GM12878 (cell line): Measurements from ENCODE around the gene NAALADL2. TPM values are rescaled to one million over a fixed set of nuclear protein-coding genes. Genes with fewer than 3 reads are reported as not detected.

ENCODE experiments used
- ATAC-seq: fragments of 200-7000 bp; cut with Tn5 transposase; 3 replicates; pipeline ENCODE4 v1.9.1; 2020; ENCODE audit warnings: mild to moderate bottlenecking, moderate library complexity
- BruUV-seq: library from RNA; stranded (reverse); fragments of 400-500 nt; replicated peaks from 2 replicates; lab custom pipeline; 2021; lab: Mats Ljungman, UMichigan
- CTCF ChIA-PET: fragments of 300-600 bp; sonication (Branson Sonifier 250); formaldehyde crosslinking; extraction: SDS; loops from one replicate; lab custom pipeline; 2021; ENCODE audit warnings: inconsistent platforms; lab: Yijun Ruan, JAX
- POLR2A ChIA-PET: fragments of 350-600 bp; formaldehyde crosslinking; extraction: SDS; loops from one replicate; lab custom pipeline; 2021; ENCODE audit warnings: inconsistent platforms; lab: Charles Lee
- RAD21 ChIA-PET: fragments of 300-600 bp; sonication (Branson Sonifier 250); formaldehyde crosslinking; loops from one replicate; lab custom pipeline; 2023; ENCODE audit warnings: antibody characterized with exemption; ENCODE audit not compliant: unreplicated experiment; lab: Charles Lee
- SMC1A ChIA-PET: fragments of 300-600 bp; sonication (Branson Sonifier 250); formaldehyde crosslinking; loops from one replicate; lab custom pipeline; 2023; ENCODE audit not compliant: unreplicated experiment, uncharacterized antibody; lab: Charles Lee
- DNase-seq: peaks from one replicate; pipeline ENCODE4 v3.0.0-alpha.2; 2011; ENCODE audit warnings: low read depth, low spot score
- FAIRE-seq: peaks from 3 replicates; lab custom pipeline; 2011; peaks lifted over from hg19 to GRCh38; lab: Jason Lieb, UNC
- H2AFZ ChIP-seq: 2 replicates; pipeline ENCODE4 v1.6.0; 2011; ENCODE audit warnings: low read depth, low read length, control low read depth; ENCODE audit not compliant: control insufficient read depth
- H3K27ac ChIP-seq: 2 replicates; pipeline ENCODE4 v1.5.1; 2011; ENCODE audit warnings: control low read depth; ENCODE audit not compliant: control insufficient read depth, insufficient read depth
- H3K27me3 ChIP-seq, 2 experiments: replicated peaks in 1 of 2; 2 replicates each; pipeline versions ENCODE4 v1.6.0 to v1.6.1; 2011; ENCODE audit warnings: low read length in 1 of 2; ENCODE audit not compliant: control insufficient read depth in 2 of 2, insufficient read depth in 2 of 2
- H3K36me3 ChIP-seq, 2 experiments: 2 replicates each; pipeline ENCODE4 v1.5.1; 2011; ENCODE audit warnings: low read length in 1 of 2; ENCODE audit not compliant: control insufficient read depth in 2 of 2, insufficient read depth in 2 of 2
- H3K4me1 ChIP-seq: 2 replicates; pipeline ENCODE4 v1.6.1; 2011; ENCODE audit warnings: mild to moderate bottlenecking, low read length, moderate library complexity, mixed read lengths; ENCODE audit not compliant: control insufficient read depth, insufficient read depth
- H3K4me2 ChIP-seq: 2 replicates; pipeline ENCODE4 v1.6.0; 2011; ENCODE audit warnings: control low read depth; ENCODE audit not compliant: control insufficient read depth, insufficient read depth
- H3K4me3 ChIP-seq: fragments of 200-600 bp; sonication (generic); 2 replicates; pipeline ENCODE4 v1.5.1; 2016
- H3K79me2 ChIP-seq: 2 replicates; pipeline ENCODE4 v1.6.0; 2011; ENCODE audit warnings: low read length; ENCODE audit not compliant: control insufficient read depth, insufficient read depth
- H3K9ac ChIP-seq: 2 replicates; pipeline ENCODE4 v1.8.0; 2011; ENCODE audit warnings: low read length, control low read depth, mixed read lengths; ENCODE audit not compliant: control insufficient read depth, insufficient read depth
- H3K9me3 ChIP-seq: replicated peaks from 3 replicates; pipeline ENCODE4 v1.5.1; 2011; ENCODE audit warnings: mild to moderate bottlenecking, low read length; ENCODE audit not compliant: control insufficient read depth, insufficient read depth
- H4K20me1 ChIP-seq: 2 replicates; pipeline ENCODE4 v1.6.0; 2011; ENCODE audit not compliant: control insufficient read depth, insufficient read depth
- CBFB ChIP-seq: IDR thresholded peaks from 2 replicates; pipeline ENCODE4 v1.6.1; 2016; ENCODE audit warnings: antibody characterized with exemption, low read depth
- CREB1 ChIP-seq: IDR thresholded peaks from 2 replicates; pipeline ENCODE4 v1.6.1; 2012; ENCODE audit warnings: low read depth, mild to moderate bottlenecking, inconsistent platforms
- CTCF ChIP-seq, 3 experiments: IDR thresholded peaks in 2 of 3; conservative IDR thresholded peaks in 1 of 3; 2 replicates each; pipeline ENCODE4 v1.5.1; 2011; ENCODE audit warnings: low read depth in 3 of 3, low read length in 3 of 3, mild to moderate bottlenecking in 3 of 3, control low read depth in 2 of 3, moderate library complexity in 2 of 3, inconsistent platforms in 1 of 3, mixed read lengths in 1 of 3; ENCODE audit not compliant: control insufficient read depth in 2 of 3, insufficient read depth in 1 of 3; ENCODE audit errors: extremely low read depth in 1 of 3
- FOXM1 ChIP-seq: IDR thresholded peaks from 2 replicates; pipeline ENCODE4 v1.6.1; 2012; ENCODE audit warnings: low read depth, mild to moderate bottlenecking, inconsistent platforms, low read length, moderate library complexity
- MAX ChIP-seq: IDR thresholded peaks from 2 replicates; pipeline ENCODE4 v1.6.1; 2012; ENCODE audit warnings: low read depth, low read length, improper control_type of control experiment
- MLLT1 ChIP-seq: fragments of 450-650 bp; IDR thresholded peaks from 2 replicates; pipeline ENCODE4 v1.6.1; 2016; ENCODE audit warnings: mild to moderate bottlenecking
- PAX8 ChIP-seq: fragments of 450-650 bp; IDR thresholded peaks from 2 replicates; pipeline ENCODE4 v1.6.1; 2017; ENCODE audit warnings: mild to moderate bottlenecking, moderate library complexity
- RELB ChIP-seq: fragments of 450-650 bp; IDR thresholded peaks from 2 replicates; pipeline ENCODE4 v1.6.1; 2017; ENCODE audit warnings: low read depth, mild to moderate bottlenecking, moderate library complexity
- SMAD1 ChIP-seq: fragments of 450-650 bp; IDR thresholded peaks from 2 replicates; pipeline ENCODE4 v1.6.1; 2018; ENCODE audit warnings: mild to moderate bottlenecking, low read depth; ENCODE audit not compliant: partially characterized antibody
- SUZ12 ChIP-seq: fragments of 200-600 bp; sonication (generic); IDR thresholded peaks from one replicate; pipeline ENCODE4 v1.6.1; 2018; ENCODE audit warnings: antibody characterized with exemption, mild to moderate bottlenecking; ENCODE audit not compliant: unreplicated experiment
- WGBS: methylation state at CpG from one replicate; pipeline ENCODE4 v1.1.6; 2016; ENCODE audit warnings: low lambda C conversion rate; ENCODE audit not compliant: insufficient replicate concordance, insufficient coverage; ENCODE audit errors: missing lambda C conversion rate; 5-methylcytosine and 5-hydroxymethylcytosine counted together
- in situ Hi-C: fragments of 300-500 bp; cut with MboI; formaldehyde crosslinking; loops from 9 replicates; pipeline ENCODE4 v1.14.3; 2018; ENCODE audit warnings: mixed read lengths
- intact Hi-C: fragments of 100-400 bp; cut with micrococcal nuclease; formaldehyde crosslinking; loops from one replicate; pipeline ENCODE4 v1.14.2; 2022; ENCODE audit not compliant: unreplicated experiment
- polyA plus RNA-seq, 11 experiments: library from polyadenylated mRNA; depleted of rRNA in 4 of 11; unstranded in 6 of 11; stranded (reverse) in 5 of 11; fragments of >200 nt; fragmentation: Nextera tagmentation in 4 of 11; fragmentation: Illumina TruSeq in 1 of 11; extraction: Ambion mirVana in 4 of 11; extraction: Trizol in 1 of 11; gene quantifications; 1 replicate in 1 of 11; 2 replicates in 10 of 11; pipeline versions ENCODE4 v1.2.1 to v1.2.3, GENCODE V29; 2011 to 2016; ENCODE audit warnings: inconsistent platforms in 2 of 11, missing spikeins in 2 of 11, low read depth in 1 of 11
- total RNA-seq, 4 experiments: library from RNA; depleted of rRNA in 3 of 4; stranded (reverse); fragments of >200 nt in 3 of 4; fragmentation: Illumina TruSeq in 1 of 4; extraction: Trizol in 1 of 4; gene quantifications; 2 replicates each; pipeline versions ENCODE4 v1.2.1 to v1.2.3, GENCODE V29; 2013 to 2021
- TF ChIP-seq, protein P1 (sequence below): fragments of 150-350 bp; IDR thresholded peaks from 2 replicates; pipeline ENCODE4 v1.6.1; 2014; ENCODE audit warnings: mild to moderate bottlenecking, low read depth, low read length
- TF ChIP-seq, protein P2 (sequence below): fragments of 450-650 bp; IDR thresholded peaks from 2 replicates; pipeline ENCODE4 v1.6.1; 2017; ENCODE audit warnings: mild to moderate bottlenecking, moderate library complexity

NAALADL2 gene
- total and polyA plus RNA-seq, 10 of the 15 experiments (the other 5 are each of a cell fraction or from before 2014, with no cell fraction given), result 0.06 to 10.8 (median 0.46) TPM

DNA sequence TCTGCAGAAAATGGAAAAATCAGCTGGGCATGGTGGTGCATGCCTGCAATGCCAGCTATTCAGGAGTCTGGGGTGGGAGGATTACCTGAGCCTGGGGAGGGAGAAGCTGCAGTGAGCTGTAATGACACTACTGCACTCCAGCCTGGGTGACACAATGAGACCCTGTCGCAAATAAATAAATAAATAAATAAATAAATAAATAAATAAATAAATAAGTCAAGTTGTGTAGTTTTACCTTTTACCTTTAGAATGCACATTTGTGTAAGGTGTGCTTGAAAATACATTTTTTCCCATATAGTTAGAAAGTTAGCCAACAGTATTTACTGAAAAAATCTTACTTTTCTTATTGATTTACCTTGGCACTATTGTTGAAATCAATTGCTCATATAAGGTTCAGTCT lies 515.6 kb downstream of the NAALADL2 start:
- Histone ChIP-seq H3K4me2 (no peak overlapping the region), H2AFZ (no peak overlapping the region), H3K4me1 (no peaks in the 10 kb centered on the region), H3K27me3 (no peaks in the 10 kb centered on the region), H3K9me3 (no peaks in the 10 kb centered on the region; the same call in 2 of the 3 replicates), H3K36me3 (no peaks in the 10 kb centered on the region), H3K4me3 (no peak overlapping the region), H3K79me2 (no peaks in the 10 kb centered on the region), H3K9ac (no peak overlapping the region), H3K27ac (no peak overlapping the region), H4K20me1 (no peaks in the 10 kb centered on the region)
- 0% methylated on average over 1 of the region's 1 CpG for WGBS
- in situ Hi-C loops, result no loop called here
- ATAC-seq, result no peak
- CTCF ChIA-PET, result interaction anchor here (1.5 to 2.4 kb wide), 3 partner anchors 17 to 99 kb away, joined by 3 to 10 read pairs (median 5); no protein-coding TSS in a partner anchor
- BruUV-seq, result no TSS peak
- RAD21 ChIA-PET, result interaction anchor here (0.6 kb wide), 1 partner anchor 18 kb away, joined by 5 read pairs; no protein-coding TSS in a partner anchor
- no peak for DNase-seq
- no peak for FAIRE-seq
- SMC1A ChIA-PET, result interaction anchor here (1.0 to 1.5 kb wide), 5 partner anchors 17 to 111 kb away, joined by 3 to 5 read pairs (median 3); no protein-coding TSS in a partner anchor
- intact Hi-C loops, result no loop called here
- POLR2A ChIA-PET, result interaction anchor here (0.7 to 0.8 kb wide), 3 partner anchors 10 to 36 kb away, joined by 3 to 8 read pairs (median 5); no protein-coding TSS in a partner anchor
- TF ChIP-seq MAX (no peak), PAX8 (no peak), SUZ12 (no peak), SMAD1 (no peak), CREB1 (no peak), CTCF (IDR thresholded peaks at IDR 0.05 in 2 of 3, conservative IDR thresholded peaks at IDR 0.05 in 1 of 3; ENCODE audit: control insufficient read depth in 2 of 3, extremely low read depth in 1 of 3, insufficient read depth in 1 of 3, low read depth in 3 of 3, low read length in 3 of 3) (no peak), RELB (no peak), FOXM1 (no peak), MLLT1 (no peak), CBFB (no peak)
- TF ChIP-seq, protein P1, sequence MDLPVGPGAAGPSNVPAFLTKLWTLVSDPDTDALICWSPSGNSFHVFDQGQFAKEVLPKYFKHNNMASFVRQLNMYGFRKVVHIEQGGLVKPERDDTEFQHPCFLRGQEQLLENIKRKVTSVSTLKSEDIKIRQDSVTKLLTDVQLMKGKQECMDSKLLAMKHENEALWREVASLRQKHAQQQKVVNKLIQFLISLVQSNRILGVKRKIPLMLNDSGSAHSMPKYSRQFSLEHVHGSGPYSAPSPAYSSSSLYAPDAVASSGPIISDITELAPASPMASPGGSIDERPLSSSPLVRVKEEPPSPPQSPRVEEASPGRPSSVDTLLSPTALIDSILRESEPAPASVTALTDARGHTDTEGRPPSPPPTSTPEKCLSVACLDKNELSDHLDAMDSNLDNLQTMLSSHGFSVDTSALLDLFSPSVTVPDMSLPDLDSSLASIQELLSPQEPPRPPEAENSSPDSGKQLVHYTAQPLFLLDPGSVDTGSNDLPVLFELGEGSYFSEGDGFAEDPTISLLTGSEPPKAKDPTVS, result no peak
- TF ChIP-seq, protein P2, sequence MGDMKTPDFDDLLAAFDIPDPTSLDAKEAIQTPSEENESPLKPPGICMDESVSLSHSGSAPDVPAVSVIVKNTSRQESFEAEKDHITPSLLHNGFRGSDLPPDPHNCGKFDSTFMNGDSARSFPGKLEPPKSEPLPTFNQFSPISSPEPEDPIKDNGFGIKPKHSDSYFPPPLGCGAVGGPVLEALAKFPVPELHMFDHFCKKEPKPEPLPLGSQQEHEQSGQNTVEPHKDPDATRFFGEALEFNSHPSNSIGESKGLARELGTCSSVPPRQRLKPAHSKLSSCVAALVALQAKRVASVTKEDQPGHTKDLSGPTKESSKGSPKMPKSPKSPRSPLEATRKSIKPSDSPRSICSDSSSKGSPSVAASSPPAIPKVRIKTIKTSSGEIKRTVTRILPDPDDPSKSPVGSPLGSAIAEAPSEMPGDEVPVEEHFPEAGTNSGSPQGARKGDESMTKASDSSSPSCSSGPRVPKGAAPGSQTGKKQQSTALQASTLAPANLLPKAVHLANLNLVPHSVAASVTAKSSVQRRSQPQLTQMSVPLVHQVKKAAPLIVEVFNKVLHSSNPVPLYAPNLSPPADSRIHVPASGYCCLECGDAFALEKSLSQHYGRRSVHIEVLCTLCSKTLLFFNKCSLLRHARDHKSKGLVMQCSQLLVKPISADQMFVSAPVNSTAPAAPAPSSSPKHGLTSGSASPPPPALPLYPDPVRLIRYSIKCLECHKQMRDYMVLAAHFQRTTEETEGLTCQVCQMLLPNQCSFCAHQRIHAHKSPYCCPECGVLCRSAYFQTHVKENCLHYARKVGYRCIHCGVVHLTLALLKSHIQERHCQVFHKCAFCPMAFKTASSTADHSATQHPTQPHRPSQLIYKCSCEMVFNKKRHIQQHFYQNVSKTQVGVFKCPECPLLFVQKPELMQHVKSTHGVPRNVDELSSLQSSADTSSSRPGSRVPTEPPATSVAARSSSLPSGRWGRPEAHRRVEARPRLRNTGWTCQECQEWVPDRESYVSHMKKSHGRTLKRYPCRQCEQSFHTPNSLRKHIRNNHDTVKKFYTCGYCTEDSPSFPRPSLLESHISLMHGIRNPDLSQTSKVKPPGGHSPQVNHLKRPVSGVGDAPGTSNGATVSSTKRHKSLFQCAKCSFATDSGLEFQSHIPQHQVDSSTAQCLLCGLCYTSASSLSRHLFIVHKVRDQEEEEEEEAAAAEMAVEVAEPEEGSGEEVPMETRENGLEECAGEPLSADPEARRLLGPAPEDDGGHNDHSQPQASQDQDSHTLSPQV, result no peak
